DOHH2 (cell line): ENCODE results near the gene FAM210A.

ENCODE experiments used
- EZH2phosphoT487 ChIP-seq: fragments of 200-600 bp; sonication (generic); IDR thresholded peaks from 2 replicates; pipeline ENCODE4 v1.6.1; 2017; ENCODE audit warnings: borderline replicate concordance, mild to moderate bottlenecking, antibody characterized with exemption, low read length, moderate library complexity, mixed read lengths
- TF ChIP-seq, protein P1 (sequence below): fragments of 200-600 bp; sonication (generic); IDR thresholded peaks from one replicate; pipeline ENCODE4 v1.5.1; 2014; ENCODE audit warnings: antibody characterized with exemption, mild to moderate bottlenecking, low read depth, low read length; ENCODE audit not compliant: poor library complexity, severe bottlenecking

DNA sequence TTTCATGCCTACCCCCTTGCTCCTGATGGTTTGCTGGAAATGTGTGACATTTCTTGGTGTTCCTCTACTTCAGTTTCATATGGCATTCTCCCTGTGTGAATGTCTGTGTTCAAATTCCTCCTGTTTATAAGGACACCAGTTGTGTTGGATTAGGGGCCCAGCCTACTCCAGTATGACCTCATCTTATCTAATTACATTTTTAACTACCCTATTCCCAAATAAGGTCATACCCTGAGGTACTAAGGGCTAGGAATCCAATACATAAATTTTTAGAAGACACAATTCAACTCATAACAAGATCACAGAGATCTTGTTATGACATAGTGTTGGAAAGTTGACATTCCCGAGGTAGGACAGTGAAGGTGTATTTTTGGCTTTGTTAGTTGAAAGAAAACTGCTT is 5.5 kb downstream of the FAM210A start:
- TF ChIP-seq, protein P1, sequence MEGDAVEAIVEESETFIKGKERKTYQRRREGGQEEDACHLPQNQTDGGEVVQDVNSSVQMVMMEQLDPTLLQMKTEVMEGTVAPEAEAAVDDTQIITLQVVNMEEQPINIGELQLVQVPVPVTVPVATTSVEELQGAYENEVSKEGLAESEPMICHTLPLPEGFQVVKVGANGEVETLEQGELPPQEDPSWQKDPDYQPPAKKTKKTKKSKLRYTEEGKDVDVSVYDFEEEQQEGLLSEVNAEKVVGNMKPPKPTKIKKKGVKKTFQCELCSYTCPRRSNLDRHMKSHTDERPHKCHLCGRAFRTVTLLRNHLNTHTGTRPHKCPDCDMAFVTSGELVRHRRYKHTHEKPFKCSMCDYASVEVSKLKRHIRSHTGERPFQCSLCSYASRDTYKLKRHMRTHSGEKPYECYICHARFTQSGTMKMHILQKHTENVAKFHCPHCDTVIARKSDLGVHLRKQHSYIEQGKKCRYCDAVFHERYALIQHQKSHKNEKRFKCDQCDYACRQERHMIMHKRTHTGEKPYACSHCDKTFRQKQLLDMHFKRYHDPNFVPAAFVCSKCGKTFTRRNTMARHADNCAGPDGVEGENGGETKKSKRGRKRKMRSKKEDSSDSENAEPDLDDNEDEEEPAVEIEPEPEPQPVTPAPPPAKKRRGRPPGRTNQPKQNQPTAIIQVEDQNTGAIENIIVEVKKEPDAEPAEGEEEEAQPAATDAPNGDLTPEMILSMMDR: no peak
- TF ChIP-seq EZH2phosphoT487: no peak
